ENCODE results near the gene PTPRC.

Gene PTPRC

DNA sequence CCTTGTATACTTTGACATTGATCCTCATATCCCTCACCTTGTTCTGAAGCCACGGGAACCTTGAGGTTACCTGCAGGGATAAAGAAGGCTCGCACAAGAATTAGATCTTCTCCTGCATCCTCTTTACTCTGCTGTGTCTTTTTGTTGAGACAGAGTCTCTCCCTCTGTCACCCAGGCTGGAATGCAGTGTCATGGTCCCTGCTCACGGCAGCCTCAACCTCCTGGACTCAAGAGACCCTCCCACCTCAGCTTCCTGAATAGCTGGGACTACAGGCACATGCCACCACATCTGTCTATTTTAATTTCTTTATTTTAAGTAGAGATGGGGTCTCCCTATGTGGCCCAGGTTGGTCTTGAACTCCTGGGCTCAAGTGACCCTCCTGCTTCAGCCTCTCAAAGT is 134.7 kb downstream of the PTPRC start:
- TF ChIP-seq SPI1 (IDR thresholded peaks at IDR 0.05; ENCODE audit: low read depth, low read length) = no peak
- no peak for TF ChIP-seq POU2F2 (IDR thresholded peaks at IDR 0.05; ENCODE audit: low read depth, low read length)
- no peak for TF ChIP-seq PAX5 (IDR thresholded peaks at IDR 0.05; ENCODE audit: insufficient read depth, low read length, severe bottlenecking)
- no peak for TF ChIP-seq POLR2A (IDR thresholded peaks at IDR 0.05; ENCODE audit: low read depth, low read length)
- no peak for TF ChIP-seq TAF1 (IDR thresholded peaks at IDR 0.05; ENCODE audit: low read depth, low read length)
- no peak for TF ChIP-seq POLR2AphosphoS5 (IDR thresholded peaks at IDR 0.05; ENCODE audit: low read depth, low read length)
- FAIRE-seq (no peak), DNase-seq (ENCODE audit: insufficient read length, low spot score) (no peak)

DNA sequence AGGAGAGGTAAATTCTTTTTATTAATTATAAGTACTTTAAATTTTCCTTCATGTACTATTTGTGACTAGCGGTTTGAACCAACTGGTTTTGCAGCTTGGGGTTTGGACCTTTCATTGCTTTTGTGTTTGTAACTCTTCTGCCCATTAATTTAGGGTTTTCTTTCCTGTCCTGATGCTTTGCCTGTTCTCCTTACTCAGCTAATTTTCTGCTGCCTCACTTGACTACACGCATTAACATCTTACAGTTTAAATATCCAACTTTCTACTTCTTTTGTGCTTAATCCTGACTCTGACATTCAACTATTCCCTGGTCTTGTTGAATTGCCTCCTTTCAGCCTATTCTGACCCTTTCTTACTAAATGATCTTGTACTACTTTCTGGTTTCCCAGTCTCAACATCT is 135.6 kb downstream of the PTPRC start:
- DNase-seq (ENCODE audit: insufficient read length, low spot score) = no peak
- TF ChIP-seq POU2F2 (IDR thresholded peaks at IDR 0.05; ENCODE audit: low read depth, low read length) (no peak), SPI1 (IDR thresholded peaks at IDR 0.05; ENCODE audit: low read depth, low read length) (no peak)
- FAIRE-seq = no peak

DNA sequence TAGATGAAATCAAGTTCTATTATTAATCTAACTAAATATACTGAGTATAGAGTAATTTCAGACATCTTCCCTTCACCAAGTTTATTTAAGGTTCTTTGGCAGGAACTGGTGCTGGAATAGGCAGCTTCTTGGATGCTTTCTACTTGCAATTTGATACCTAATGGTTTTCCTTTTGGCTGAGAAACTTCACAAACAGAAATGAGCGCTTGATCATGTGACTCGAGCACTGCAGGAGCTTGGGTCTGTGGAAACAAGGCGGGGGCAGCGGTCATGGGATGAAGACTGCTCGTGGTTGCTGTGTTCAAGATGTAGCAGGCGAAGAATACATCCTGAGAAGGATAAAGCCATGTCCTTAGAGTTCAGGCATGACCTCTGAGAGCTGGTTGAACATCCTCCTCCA is 136.8 kb downstream of the PTPRC start:
- DNase-seq (ENCODE audit: insufficient read length, low spot score) = no peak
- no peak for TF ChIP-seq SPI1 (IDR thresholded peaks at IDR 0.05; ENCODE audit: low read depth, low read length)
- FAIRE-seq = no peak

DNA sequence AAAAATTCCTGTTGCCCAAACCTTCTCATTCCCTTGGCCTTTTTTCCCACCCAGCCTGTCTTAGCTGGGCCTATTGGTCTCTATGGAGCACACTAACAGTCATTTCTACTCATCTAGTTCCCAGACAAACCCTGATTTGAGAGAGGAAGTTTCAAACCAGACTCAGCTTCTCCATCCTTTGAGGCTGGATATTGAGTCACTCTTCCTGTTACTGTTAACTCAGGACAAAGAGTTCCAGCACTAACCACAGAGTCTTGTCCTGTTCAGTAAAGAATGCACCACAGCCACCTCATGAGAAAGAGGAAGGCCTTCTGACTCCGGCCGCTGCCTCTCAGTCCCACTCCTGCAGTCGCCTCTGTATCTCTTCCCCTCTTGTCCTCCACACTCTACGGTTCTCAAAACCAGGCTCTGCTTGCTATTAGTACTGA is 137.8 kb downstream of the PTPRC start:
- no peak for TF ChIP-seq POLR2A (IDR thresholded peaks at IDR 0.05; ENCODE audit: low read depth, low read length)
- TF ChIP-seq POLR2AphosphoS5 (IDR thresholded peaks at IDR 0.05; ENCODE audit: low read depth, low read length) = no peak
- no peak for TF ChIP-seq TAF1 (IDR thresholded peaks at IDR 0.05; ENCODE audit: low read depth, low read length)
- TF ChIP-seq PAX5 (IDR thresholded peaks at IDR 0.05; ENCODE audit: insufficient read depth, low read length, severe bottlenecking) = no peak
- TF ChIP-seq POU2F2 (IDR thresholded peaks at IDR 0.05; ENCODE audit: low read depth, low read length) = no peak
- no peak for TF ChIP-seq SPI1 (IDR thresholded peaks at IDR 0.05; ENCODE audit: low read depth, low read length)
- FAIRE-seq (no peak), DNase-seq (ENCODE audit: insufficient read length, low spot score) (no peak)

DNA sequence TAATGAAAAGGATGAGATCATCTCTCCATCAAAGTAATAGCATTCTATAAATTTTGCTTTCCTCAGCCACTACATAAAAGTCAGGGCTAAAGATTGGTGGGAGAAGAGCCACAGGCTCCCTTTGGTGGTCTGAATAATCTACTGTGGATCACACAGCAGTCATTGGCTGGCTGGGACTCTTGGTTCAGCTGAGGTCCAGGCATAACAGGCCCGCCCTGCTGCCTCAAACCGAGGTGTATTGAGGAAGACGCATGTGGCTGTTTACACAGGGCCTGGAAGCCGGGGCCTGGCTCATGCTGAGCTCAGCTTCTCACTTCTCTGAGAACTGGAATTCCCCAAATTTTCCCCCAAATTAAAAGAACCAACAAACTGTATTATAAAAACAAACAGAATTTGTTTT is 139.2 kb downstream of the PTPRC start:
- FAIRE-seq (no peak), DNase-seq (ENCODE audit: insufficient read length, low spot score) (no peak)
- TF ChIP-seq PAX5 (IDR thresholded peaks at IDR 0.05; ENCODE audit: insufficient read depth, low read length, severe bottlenecking) (no peak), TAF1 (IDR thresholded peaks at IDR 0.05; ENCODE audit: low read depth, low read length) (no peak), POLR2AphosphoS5 (IDR thresholded peaks at IDR 0.05; ENCODE audit: low read depth, low read length) (no peak), POU2F2 (IDR thresholded peaks at IDR 0.05; ENCODE audit: low read depth, low read length) (no peak), POLR2A (IDR thresholded peaks at IDR 0.05; ENCODE audit: low read depth, low read length) (no peak), SPI1 (IDR thresholded peaks at IDR 0.05; ENCODE audit: low read depth, low read length) (no peak)

DNA sequence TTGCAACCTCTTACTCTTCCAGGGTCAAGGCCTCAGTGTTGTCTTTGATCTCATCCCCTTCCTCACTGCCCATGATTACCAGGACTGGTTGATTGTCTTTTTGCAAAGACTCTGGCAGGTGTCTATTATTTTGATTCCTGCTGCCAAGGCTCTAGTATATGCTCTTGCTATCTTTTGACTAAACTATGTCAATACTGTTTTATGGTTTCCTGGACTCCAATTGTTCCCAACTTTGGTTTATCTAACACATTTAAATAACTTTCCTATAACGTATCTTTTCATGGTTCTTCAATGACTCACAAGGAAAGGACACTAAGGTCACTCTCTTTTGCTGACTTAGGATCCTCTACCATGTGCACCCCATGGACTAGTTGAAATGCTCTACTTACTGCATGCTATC is 141.5 kb downstream of the PTPRC start:
- DNase-seq (ENCODE audit: insufficient read length, low spot score) = no peak
- no peak for TF ChIP-seq POLR2A (IDR thresholded peaks at IDR 0.05; ENCODE audit: low read depth, low read length)
- no peak for TF ChIP-seq SPI1 (IDR thresholded peaks at IDR 0.05; ENCODE audit: low read depth, low read length)
- TF ChIP-seq TAF1 (IDR thresholded peaks at IDR 0.05; ENCODE audit: low read depth, low read length) = no peak

DNA sequence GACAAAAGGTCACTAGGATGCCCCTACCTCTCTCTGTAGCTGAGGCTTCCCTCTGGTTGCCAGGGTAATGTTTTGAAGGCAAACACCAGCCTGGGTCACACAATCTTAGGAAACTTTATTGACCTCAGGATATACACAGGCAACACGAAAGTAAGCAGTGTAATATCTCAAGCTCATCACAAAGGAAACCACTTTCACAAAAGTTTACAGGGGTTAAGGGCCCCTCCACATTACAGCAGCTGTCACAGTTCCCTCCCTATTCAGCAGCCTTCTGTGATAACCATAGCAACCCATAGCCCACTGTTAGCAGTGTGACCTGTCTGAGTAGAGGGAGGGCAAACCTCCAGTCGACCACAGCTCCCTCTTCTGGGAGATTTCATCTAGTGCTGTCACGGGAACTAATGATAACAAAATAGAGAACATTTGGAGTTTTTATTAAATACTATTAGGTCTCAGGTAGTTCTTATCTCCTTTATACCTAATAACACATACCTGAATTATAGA is 149.8 kb downstream of the PTPRC start:
- no peak for DNase-seq (ENCODE audit: insufficient read length, low spot score)
- TF ChIP-seq POU2F2 (IDR thresholded peaks at IDR 0.05; ENCODE audit: low read depth, low read length) (no peak), PAX5 (IDR thresholded peaks at IDR 0.05; ENCODE audit: insufficient read depth, low read length, severe bottlenecking) (no peak), SPI1 (IDR thresholded peaks at IDR 0.05; ENCODE audit: low read depth, low read length) (no peak)

More for the DNA sequence above, 141.5 kb downstream of the PTPRC start:
- no peak for FAIRE-seq

DNA sequence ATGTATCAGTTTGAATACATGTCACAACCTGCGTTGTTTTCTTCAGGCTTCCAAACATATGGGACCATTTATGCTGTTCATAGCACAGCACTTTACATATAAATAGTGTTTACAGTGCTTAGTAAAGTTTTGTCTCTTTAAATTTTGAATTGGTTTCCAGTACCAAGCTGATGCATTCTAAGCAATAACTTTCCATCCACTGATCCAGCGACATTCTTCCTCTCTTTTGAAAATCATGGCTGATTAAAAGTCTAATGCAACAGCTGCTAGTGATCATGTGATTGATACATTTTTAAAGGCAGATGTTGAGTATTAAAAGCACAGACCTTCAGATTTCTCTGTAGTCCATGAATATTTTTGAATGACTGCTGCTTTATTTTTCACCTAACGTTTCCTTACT is 154.9 kb downstream of the PTPRC start:
- no peak for DNase-seq (ENCODE audit: insufficient read length, low spot score)
- FAIRE-seq = no peak
- TF ChIP-seq POLR2A (IDR thresholded peaks at IDR 0.05; ENCODE audit: low read depth, low read length) = no peak
- TF ChIP-seq TAF1 (IDR thresholded peaks at IDR 0.05; ENCODE audit: low read depth, low read length) = no peak
- no peak for TF ChIP-seq PAX5 (IDR thresholded peaks at IDR 0.05; ENCODE audit: insufficient read depth, low read length, severe bottlenecking)
- TF ChIP-seq SPI1 (IDR thresholded peaks at IDR 0.05; ENCODE audit: low read depth, low read length) = no peak
- no peak for TF ChIP-seq POU2F2 (IDR thresholded peaks at IDR 0.05; ENCODE audit: low read depth, low read length)
- no peak for TF ChIP-seq POLR2AphosphoS5 (IDR thresholded peaks at IDR 0.05; ENCODE audit: low read depth, low read length)

More for the DNA sequence above, 149.8 kb downstream of the PTPRC start:
- no peak for FAIRE-seq

DNA sequence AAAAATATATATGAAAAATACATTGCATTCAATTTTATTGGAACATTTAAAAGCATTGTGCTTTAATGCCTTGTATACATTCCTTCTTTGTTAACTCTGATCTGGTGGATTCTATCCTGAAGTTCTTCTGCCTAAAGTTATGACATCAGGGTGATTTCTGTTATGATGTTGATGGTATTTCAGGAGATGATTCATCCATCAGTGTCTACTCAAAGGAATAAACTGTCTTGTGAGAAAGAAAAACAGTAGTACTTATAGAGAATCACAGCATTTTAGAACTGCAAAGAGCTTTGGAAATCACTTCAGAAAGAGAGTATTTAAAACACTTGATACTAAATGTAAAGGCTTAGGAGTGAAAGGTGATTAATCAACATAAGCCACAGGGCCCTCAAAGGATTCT is 155.7 kb downstream of the PTPRC start:
- TF ChIP-seq PAX5 (IDR thresholded peaks at IDR 0.05; ENCODE audit: insufficient read depth, low read length, severe bottlenecking) (no peak), POLR2AphosphoS5 (IDR thresholded peaks at IDR 0.05; ENCODE audit: low read depth, low read length) (no peak), TAF1 (IDR thresholded peaks at IDR 0.05; ENCODE audit: low read depth, low read length) (no peak), SPI1 (IDR thresholded peaks at IDR 0.05; ENCODE audit: low read depth, low read length) (no peak), POLR2A (IDR thresholded peaks at IDR 0.05; ENCODE audit: low read depth, low read length) (no peak), POU2F2 (IDR thresholded peaks at IDR 0.05; ENCODE audit: low read depth, low read length) (no peak)
- no peak for FAIRE-seq

DNA sequence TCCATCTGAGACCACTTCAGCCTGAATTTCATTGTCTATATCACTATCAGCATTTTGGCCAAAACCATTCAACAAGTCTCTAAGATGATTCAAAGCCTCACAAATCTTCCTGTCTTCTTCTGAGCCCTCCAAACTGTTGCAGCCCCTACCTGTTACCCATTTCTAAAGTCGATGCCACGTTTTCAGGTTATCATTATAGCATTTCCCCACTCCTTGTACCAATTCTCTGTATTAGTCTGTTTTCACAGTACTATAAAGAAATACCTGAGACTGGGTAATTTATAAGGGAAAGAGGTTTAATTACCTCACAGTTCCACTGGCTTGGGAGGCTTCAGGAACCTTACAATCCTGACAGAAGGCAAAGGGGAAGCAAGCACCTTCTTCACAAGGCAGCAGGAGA is 158.8 kb downstream of the PTPRC start:
- no peak for DNase-seq (ENCODE audit: insufficient read length, low spot score)
- no peak for TF ChIP-seq POLR2AphosphoS5 (IDR thresholded peaks at IDR 0.05; ENCODE audit: low read depth, low read length)
- no peak for TF ChIP-seq PAX5 (IDR thresholded peaks at IDR 0.05; ENCODE audit: insufficient read depth, low read length, severe bottlenecking)
- no peak for TF ChIP-seq POLR2A (IDR thresholded peaks at IDR 0.05; ENCODE audit: low read depth, low read length)
- FAIRE-seq = no peak

More for the DNA sequence above, 155.7 kb downstream of the PTPRC start:
- DNase-seq (ENCODE audit: insufficient read length, low spot score) = no peak

DNA sequence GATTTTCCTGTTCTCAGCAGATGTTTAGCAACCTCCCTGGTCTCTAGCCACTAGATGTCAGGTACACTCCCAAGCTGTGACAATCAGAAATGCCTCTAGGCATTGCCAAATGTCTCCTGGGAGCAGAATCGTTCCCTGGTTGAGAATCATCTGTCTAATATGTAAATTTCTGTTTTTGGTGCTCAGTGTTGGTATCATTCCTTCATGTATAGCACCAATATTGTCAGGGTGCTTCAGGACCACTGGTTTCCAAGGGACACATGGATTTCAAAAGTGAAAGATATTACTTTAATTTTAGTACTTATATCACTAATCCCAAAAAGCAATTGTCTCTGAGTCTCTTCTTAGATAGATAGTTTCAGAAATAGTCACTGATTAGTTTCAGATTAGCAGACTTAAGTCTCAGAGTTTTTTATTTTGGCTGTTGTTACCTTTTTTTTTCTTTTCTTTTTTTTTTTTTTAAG is 160.1 kb downstream of the PTPRC start:
- no peak for FAIRE-seq
- DNase-seq (ENCODE audit: insufficient read length, low spot score) = no peak
- TF ChIP-seq SPI1 (IDR thresholded peaks at IDR 0.05; ENCODE audit: low read depth, low read length) (no peak), TAF1 (IDR thresholded peaks at IDR 0.05; ENCODE audit: low read depth, low read length) (no peak), PAX5 (IDR thresholded peaks at IDR 0.05; ENCODE audit: insufficient read depth, low read length, severe bottlenecking) (no peak), POLR2AphosphoS5 (IDR thresholded peaks at IDR 0.05; ENCODE audit: low read depth, low read length) (no peak), POLR2A (IDR thresholded peaks at IDR 0.05; ENCODE audit: low read depth, low read length) (no peak), POU2F2 (IDR thresholded peaks at IDR 0.05; ENCODE audit: low read depth, low read length) (no peak)

All from GM12891 (cell line).